ENCODE results near the gene DPYD.

DPYD gene

GRCh38 chr1:97088391-97088790 is 832.4 kb downstream of the DPYD start:
- DNase-seq (ENCODE audit: low spot score): no peak

GRCh38 chr1:97084546-97084945 is 836.3 kb downstream of the DPYD start:
- DNase-seq (ENCODE audit: low spot score): no peak

GRCh38 chr1:97082160-97082848 is 838.5 kb downstream of the DPYD start:
- no peak for DNase-seq (ENCODE audit: low spot score)

GRCh38 chr1:97078872-97079271 is 842.0 kb downstream of the DPYD start:
- no peak for DNase-seq (ENCODE audit: low spot score)

- DNase-seq (ENCODE audit: low spot score): no peak
Measured at GRCh38 chr1:97077221-97077620, 843.6 kb downstream of the DPYD start.

GRCh38 chr1:97074771-97075170 is 846.1 kb downstream of the DPYD start:
- DNase-seq (ENCODE audit: low spot score): no peak

- no peak for DNase-seq (ENCODE audit: low spot score)
Measured at GRCh38 chr1:97073936-97074335, 846.9 kb downstream of the DPYD start.

GRCh38 chr1:97073169-97073568 is 847.7 kb downstream of the DPYD start:
- DNase-seq (ENCODE audit: low spot score): no peak

GRCh38 chr1:97071173-97071572 is 849.7 kb downstream of the DPYD start:
- DNase-seq (ENCODE audit: low spot score): no peak

- no peak for DNase-seq (ENCODE audit: low spot score)
Measured at GRCh38 chr1:97070376-97070775, 850.5 kb downstream of the DPYD start.

GRCh38 chr1:97069312-97069711 is 851.5 kb downstream of the DPYD start:
- DNase-seq (ENCODE audit: low spot score): no peak

GRCh38 chr1:97066860-97067259 is 854.0 kb downstream of the DPYD start:
- DNase-seq (ENCODE audit: low spot score): no peak

GRCh38 chr1:97063532-97063931 is 857.3 kb downstream of the DPYD start:
- no peak for DNase-seq (ENCODE audit: low spot score)

GRCh38 chr1:97061604-97062003 is 859.2 kb downstream of the DPYD start:
- no peak for DNase-seq (ENCODE audit: low spot score)

- DNase-seq (ENCODE audit: low spot score): no peak
Measured at GRCh38 chr1:97056386-97056785, 864.4 kb downstream of the DPYD start.

- DNase-seq (ENCODE audit: low spot score): no peak
Measured at GRCh38 chr1:97053268-97053667, 867.6 kb downstream of the DPYD start.

- no peak for DNase-seq (ENCODE audit: low spot score)
Measured at GRCh38 chr1:97051823-97052222, 869.0 kb downstream of the DPYD start.

GRCh38 chr1:97050506-97050905 is 870.3 kb downstream of the DPYD start:
- no peak for DNase-seq (ENCODE audit: low spot score)

GRCh38 chr1:97047421-97047793 is 873.4 kb downstream of the DPYD start:
- no peak for DNase-seq (ENCODE audit: low spot score)

- no peak for DNase-seq (ENCODE audit: low spot score)
Measured at GRCh38 chr1:97046765-97047420, 873.9 kb downstream of the DPYD start.

GRCh38 chr1:97044159-97044760 is 876.6 kb downstream of the DPYD start:
- no peak for DNase-seq (ENCODE audit: low spot score)

GRCh38 chr1:97042551-97042950 is 878.3 kb downstream of the DPYD start:
- DNase-seq (ENCODE audit: low spot score): no peak

GRCh38 chr1:97041026-97041425 is 879.8 kb downstream of the DPYD start:
- DNase-seq (ENCODE audit: low spot score): no peak

- no peak for DNase-seq (ENCODE audit: low spot score)
Measured at GRCh38 chr1:97038410-97038809, 882.4 kb downstream of the DPYD start.

All from hepatic stellate cell (primary cell).